ENCODE data around the gene ZNF638. TPM values are rescaled to one million over a fixed set of nuclear protein-coding genes. Genes with fewer than 3 reads are reported as not detected.
A peak's percentile ranks its signal among the peaks of the same experiment; 100 is the strongest.

ZNF638 gene
- total and polyA plus RNA-seq, 10 of the 15 experiments (the other 5 are each of a cell fraction or from before 2014, with no cell fraction given): 37.6 to 133 (median 64.5) TPM

- H3K4me2 ChIP-seq (ENCODE audit: control insufficient read depth, insufficient read depth): no peak overlapping the region
- TF ChIP-seq EED (IDR thresholded peaks at IDR 0.05; ENCODE audit: low read depth) (no peak), CBX3 (IDR thresholded peaks at IDR 0.05; ENCODE audit: borderline replicate concordance, low read depth) (no peak), FOXK2 (IDR thresholded peaks at IDR 0.05) (no peak), SMAD1 (IDR thresholded peaks at IDR 0.05; ENCODE audit: low read depth, partially characterized antibody) (no peak), E2F8 (IDR thresholded peaks at IDR 0.05; ENCODE audit: low read depth, partially characterized antibody) (no peak), RUNX3 (IDR thresholded peaks at IDR 0.05; ENCODE audit: low read length) (peak; percentile 48; the same call in 1 of the 2 replicates)
Observed at GRCh38 chr2:71379086-71379485, 47.5 kb downstream of the ZNF638 start.

More at GRCh38 chr2:71379086-71379485, 47.5 kb downstream of the ZNF638 start:
- WGBS (ENCODE audit: insufficient coverage, insufficient replicate concordance, low lambda C conversion rate, missing lambda C conversion rate): 74% methylated on average over 4 of the region's 4 CpGs
- Histone ChIP-seq H3K27ac (ENCODE audit: control insufficient read depth, insufficient read depth) (no peak overlapping the region), H3K9ac (ENCODE audit: control insufficient read depth, insufficient read depth, low read length) (no peak overlapping the region), H2AFZ (ENCODE audit: control insufficient read depth, low read depth, low read length) (no peak overlapping the region), H3K9me3 (replicated peaks; ENCODE audit: control insufficient read depth, insufficient read depth, low read length) (no peaks in the 10 kb centered on the region), H3K36me3 (ENCODE audit: control insufficient read depth in 2 of 2, insufficient read depth in 2 of 2, low read length in 1 of 2) (peaks cover 0 to 25% of the 10 kb centered on the region in 2 experiments; a peak in 3 of 4 replicates), H3K4me3 (no peak overlapping the region), H3K27me3 (replicated peaks in 1 of 2; ENCODE audit: control insufficient read depth in 2 of 2, insufficient read depth in 2 of 2, low read length in 1 of 2) (no peaks in the 10 kb centered on the region), H3K79me2 (ENCODE audit: control insufficient read depth, insufficient read depth, low read length) (no peaks in the 10 kb centered on the region), H4K20me1 (ENCODE audit: control insufficient read depth, insufficient read depth) (no peaks in the 10 kb centered on the region), H3K4me1 (ENCODE audit: control insufficient read depth, insufficient read depth, low read length) (peaks cover 7% of the 10 kb centered on the region)
- in situ Hi-C loops (cut with MboI): no loop called here
- CTCF ChIA-PET: no interaction called here
- ATAC-seq (peak; percentile 56), DNase-seq (ENCODE audit: low read depth, low spot score) (no peak), FAIRE-seq (peak; percentile 35)
- SMC1A ChIA-PET (ENCODE audit: uncharacterized antibody, unreplicated experiment): no interaction called here
- RAD21 ChIA-PET (ENCODE audit: unreplicated experiment): no interaction called here
- intact Hi-C loops (cut with micrococcal nuclease; ENCODE audit: unreplicated experiment): no loop called here
- TSS peak; percentile 4 for BruUV-seq (replicated peaks)
- POLR2A ChIA-PET: no interaction called here

Data from GM12878 (cell line).